Trophoblast cell (in vitro differentiated cells and primary cell): ENCODE measurements around the gene DLX2.
"Not testable (repeated sequence)": the region's sequence is repeated elsewhere in the genome, so short reads cannot be mapped to it uniquely, and the experiment has no call there.

Source experiments
- DNase-seq, 2 donors: peaks; one replicate each; pipeline ENCODE4 v3.0.0-alpha.2; 2016
- H2AFZ ChIP-seq: 2 replicates; pipeline ENCODE4 v1.6.1; 2013; ENCODE audit warnings: low read length, moderate library complexity, mild to moderate bottlenecking; ENCODE audit not compliant: insufficient read depth, poor library complexity
- H2AK5ac ChIP-seq: 2 replicates; pipeline ENCODE4 v1.6.1; 2013; ENCODE audit warnings: mild to moderate bottlenecking, low read length
- H2BK120ac ChIP-seq: 2 replicates; pipeline ENCODE4 v1.6.1; 2013; ENCODE audit warnings: low read length, mild to moderate bottlenecking, moderate library complexity; ENCODE audit not compliant: insufficient read depth, poor library complexity
- H2BK12ac ChIP-seq: 2 replicates; pipeline ENCODE4 v1.6.1; 2013; ENCODE audit warnings: mild to moderate bottlenecking, low read length, moderate library complexity
- H2BK5ac ChIP-seq: 2 replicates; pipeline ENCODE4 v1.6.1; 2013; ENCODE audit warnings: low read length, low read depth, moderate library complexity, mild to moderate bottlenecking; ENCODE audit not compliant: poor library complexity
- H3K14ac ChIP-seq: 2 replicates; pipeline ENCODE4 v1.6.1; 2013; ENCODE audit warnings: mild to moderate bottlenecking, low read length
- H3K18ac ChIP-seq: 2 replicates; pipeline ENCODE4 v1.6.1; 2013; ENCODE audit warnings: mild to moderate bottlenecking, low read length
- H3K23ac ChIP-seq: 2 replicates; pipeline ENCODE4 v1.6.1; 2013; ENCODE audit warnings: low read length
- H3K27ac ChIP-seq: 2 replicates; pipeline ENCODE4 v1.5.1; 2013; ENCODE audit warnings: low read depth, mild to moderate bottlenecking, inconsistent platforms, low read length, moderate library complexity
- H3K27me3 ChIP-seq: 2 replicates; pipeline ENCODE4 v1.6.1; 2013; ENCODE audit warnings: inconsistent platforms, mild to moderate bottlenecking, low read length, moderate library complexity; ENCODE audit not compliant: insufficient read depth
- H3K36me3 ChIP-seq, 2 experiments: 1 replicate in 1 of 2; 2 replicates in 1 of 2; pipeline ENCODE4 v1.6.1; 2013; ENCODE audit warnings: low read length in 2 of 2, mild to moderate bottlenecking in 2 of 2, moderate library complexity in 1 of 2; ENCODE audit not compliant: insufficient read depth in 2 of 2, control insufficient read depth in 1 of 2
- H3K4ac ChIP-seq: 2 replicates; pipeline ENCODE4 v1.6.1; 2013; ENCODE audit warnings: low read depth, mild to moderate bottlenecking, low read length, moderate library complexity
- H3K4me1 ChIP-seq, 2 experiments: 1 replicate in 1 of 2; 2 replicates in 1 of 2; pipeline ENCODE4 v1.6.1; 2013; ENCODE audit warnings: low read length in 2 of 2, mild to moderate bottlenecking in 2 of 2, moderate library complexity in 1 of 2; ENCODE audit not compliant: insufficient read depth in 2 of 2, control insufficient read depth in 1 of 2
- H3K4me2 ChIP-seq: 2 replicates; pipeline ENCODE4 v1.6.1; 2013; ENCODE audit warnings: inconsistent platforms, mild to moderate bottlenecking, low read length, moderate library complexity
- H3K4me3 ChIP-seq: 2 replicates; pipeline ENCODE4 v1.5.1; 2013; ENCODE audit warnings: mild to moderate bottlenecking, low read depth, low read length, inconsistent platforms
- H3K79me1 ChIP-seq: one replicate; pipeline ENCODE4 v1.6.1; 2013; ENCODE audit warnings: low read length
- H3K79me2 ChIP-seq: 2 replicates; pipeline ENCODE4 v1.6.1; 2013; ENCODE audit warnings: low read length, mild to moderate bottlenecking; ENCODE audit not compliant: control insufficient read depth, insufficient read depth, poor library complexity
- H3K9ac ChIP-seq: 2 replicates; pipeline ENCODE4 v1.6.1; 2013; ENCODE audit warnings: mild to moderate bottlenecking, low read length
- H3K9me3 ChIP-seq: 2 replicates; pipeline ENCODE4 v1.6.1; 2013; ENCODE audit warnings: low read depth, mild to moderate bottlenecking, control low read depth, inconsistent platforms, low read length; ENCODE audit not compliant: insufficient read depth
- H4K12ac ChIP-seq: 2 replicates; pipeline ENCODE4 v1.6.1; 2013; ENCODE audit warnings: low read depth, mild to moderate bottlenecking, low read length, moderate library complexity
- H4K8ac ChIP-seq: 2 replicates; pipeline ENCODE4 v1.6.1; 2013; ENCODE audit warnings: low read depth, mild to moderate bottlenecking, low read length, moderate library complexity
- H4K91ac ChIP-seq: one replicate; pipeline ENCODE4 v1.6.1; 2013; ENCODE audit warnings: low read depth, mild to moderate bottlenecking, low read length, moderate library complexity
- WGBS: extraction: QIAGEN DNeasy Blood & Tissue Kit; methylation state at CpG from one replicate; pipeline ENCODE4 v1.1.7; 2013; ENCODE audit warnings: missing lambda C conversion rate; ENCODE audit not compliant: insufficient read length, insufficient coverage; ENCODE audit errors: extremely low coverage; 5-methylcytosine and 5-hydroxymethylcytosine counted together

DLX2 gene

DNA sequence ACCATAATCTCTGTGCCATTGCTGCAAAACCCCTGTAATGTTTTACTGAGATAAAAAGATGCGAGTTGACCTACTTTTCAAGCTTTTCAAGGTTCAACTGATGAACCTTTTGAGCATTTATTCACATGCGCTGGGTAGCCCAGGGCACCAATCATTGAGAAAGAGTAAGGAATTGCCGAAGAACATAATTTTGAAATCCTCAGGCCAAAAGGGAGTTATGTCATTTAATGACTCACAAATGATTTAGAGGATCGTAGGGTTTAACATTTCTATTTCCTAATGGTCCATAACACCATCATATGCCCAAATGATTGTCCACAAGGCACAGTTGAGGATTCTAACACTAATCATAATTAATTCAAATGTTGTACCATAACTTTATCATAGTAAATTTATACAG is 37.6 kb downstream of the DLX2 start:
- H2BK120ac ChIP-seq: no peak overlapping the region
- no peaks in the 10 kb centered on the region for H3K79me1 ChIP-seq
- H3K27ac ChIP-seq: no peak overlapping the region
- H3K23ac ChIP-seq: no peak overlapping the region
- no peak overlapping the region for H3K18ac ChIP-seq
- DNase-seq: peak; percentile 61 to 83
- peaks cover 2 to 5% of the 10 kb centered on the region in 2 experiments for H3K4me1 ChIP-seq
- H3K36me3 ChIP-seq: no peaks in the 10 kb centered on the region
- H2BK12ac ChIP-seq: no peak overlapping the region
- no peak overlapping the region for H2BK5ac ChIP-seq
- no peak overlapping the region for H4K12ac ChIP-seq
- no peaks in the 10 kb centered on the region for H3K79me2 ChIP-seq
- H4K91ac ChIP-seq: no peak overlapping the region
- H4K8ac ChIP-seq: no peak overlapping the region
- H2AFZ ChIP-seq: no peak overlapping the region
- no peaks in the 10 kb centered on the region for H3K9me3 ChIP-seq
- H3K4me2 ChIP-seq: no peak overlapping the region
- H3K4me3 ChIP-seq: no peak overlapping the region
- no peak overlapping the region for H3K14ac ChIP-seq
- H3K27me3 ChIP-seq: no peaks in the 10 kb centered on the region
- WGBS: no CpG with 5 or more reads among the region's 4 CpGs
- no peak overlapping the region for H3K9ac ChIP-seq
- H2AK5ac ChIP-seq: no peak overlapping the region
- no peak overlapping the region for H3K4ac ChIP-seq

DNA sequence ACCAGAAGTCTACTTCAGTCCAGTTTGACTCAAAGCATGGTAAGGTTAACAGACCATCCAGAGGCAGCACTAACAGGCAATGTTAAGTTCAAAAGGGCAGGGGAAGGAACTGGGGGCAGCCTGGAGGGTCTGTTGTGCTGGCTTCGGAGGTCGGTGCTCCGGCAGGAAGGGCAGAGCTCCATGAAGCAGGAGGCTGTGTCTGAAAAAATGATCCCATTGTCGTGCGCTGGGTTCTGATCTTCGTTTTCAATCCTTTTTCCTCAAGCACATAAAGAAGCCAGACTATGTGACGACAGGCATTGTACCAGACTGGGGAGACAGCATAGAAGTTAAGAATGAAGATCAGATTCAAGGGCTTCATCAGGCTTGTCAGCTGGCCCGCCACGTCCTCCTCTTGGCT is 39.3 kb downstream of the DLX2 start:
- H2BK5ac ChIP-seq: no peak overlapping the region
- H3K9me3 ChIP-seq: no peaks in the 10 kb centered on the region
- no peak overlapping the region for H3K4me3 ChIP-seq
- no peak overlapping the region for H3K4ac ChIP-seq
- no peak overlapping the region for H3K14ac ChIP-seq
- DNase-seq: no peak
- H3K79me1 ChIP-seq: no peaks in the 10 kb centered on the region
- peaks cover 2 to 5% of the 10 kb centered on the region in 2 experiments for H3K4me1 ChIP-seq
- no CpG with 5 or more reads among the region's 9 CpGs for WGBS
- H3K18ac ChIP-seq: no peak overlapping the region
- no peak overlapping the region for H4K8ac ChIP-seq
- H2BK120ac ChIP-seq: no peak overlapping the region
- no peak overlapping the region for H3K23ac ChIP-seq
- no peak overlapping the region for H3K27ac ChIP-seq
- no peaks in the 10 kb centered on the region for H3K36me3 ChIP-seq
- H3K9ac ChIP-seq: no peak overlapping the region
- H2AFZ ChIP-seq: no peak overlapping the region
- no peak overlapping the region for H2AK5ac ChIP-seq
- no peaks in the 10 kb centered on the region for H3K79me2 ChIP-seq
- no peak overlapping the region for H3K4me2 ChIP-seq
- H3K27me3 ChIP-seq: no peaks in the 10 kb centered on the region
- H2BK12ac ChIP-seq: no peak overlapping the region
- H4K91ac ChIP-seq: no peak overlapping the region
- H4K12ac ChIP-seq: no peak overlapping the region

DNA sequence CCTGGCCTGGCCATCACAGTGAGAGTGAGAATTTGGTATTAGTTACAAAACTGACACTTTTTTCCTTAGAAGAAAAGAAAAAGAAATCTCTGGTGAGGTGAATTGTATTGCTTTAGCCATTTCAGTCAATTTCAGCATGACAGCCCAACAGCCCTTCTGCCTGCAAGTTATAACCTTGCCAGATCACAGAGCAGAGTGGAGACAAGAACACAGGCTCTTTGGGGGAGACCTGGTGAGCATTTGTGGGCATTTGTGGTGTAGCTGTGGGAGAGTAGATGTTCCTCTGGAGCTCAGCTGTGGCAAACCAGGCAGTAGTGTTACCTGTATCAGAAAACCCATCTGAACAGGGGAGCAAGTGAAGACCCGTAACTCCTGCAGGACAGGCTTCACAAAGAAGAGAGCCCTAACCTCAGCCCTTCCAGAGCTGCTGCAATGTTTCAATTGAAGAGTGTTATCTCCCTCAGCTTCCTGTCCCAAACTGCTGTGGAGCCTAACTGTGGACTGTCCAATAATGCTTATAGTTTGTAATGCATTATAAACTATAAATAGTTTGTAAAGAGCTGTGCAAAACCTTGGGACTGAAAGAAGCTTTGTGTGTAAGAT is 40.2 kb downstream of the DLX2 start:
- Histone ChIP-seq H3K9ac (no peak overlapping the region), H2AK5ac (no peak overlapping the region), H4K12ac (no peak overlapping the region), H4K8ac (no peak overlapping the region), H3K79me2 (no peaks in the 10 kb centered on the region), H3K9me3 (no peaks in the 10 kb centered on the region), H3K4me2 (no peak overlapping the region), H3K36me3 (no peaks in the 10 kb centered on the region), H2AFZ (no peak overlapping the region), H3K18ac (no peak overlapping the region), H2BK120ac (no peak overlapping the region), H2BK12ac (no peak overlapping the region), H4K91ac (no peak overlapping the region), H3K4ac (no peak overlapping the region), H2BK5ac (no peak overlapping the region), H3K4me3 (no peak overlapping the region), H3K27ac (no peak overlapping the region), H3K4me1 (peaks cover 2 to 5% of the 10 kb centered on the region in 2 experiments), H3K27me3 (no peaks in the 10 kb centered on the region), H3K14ac (peak overlapping the region; percentile 11), H3K23ac (no peak overlapping the region), H3K79me1 (no peaks in the 10 kb centered on the region)
- no peak for DNase-seq
- no CpG with 5 or more reads among the region's 1 CpG for WGBS

DNA sequence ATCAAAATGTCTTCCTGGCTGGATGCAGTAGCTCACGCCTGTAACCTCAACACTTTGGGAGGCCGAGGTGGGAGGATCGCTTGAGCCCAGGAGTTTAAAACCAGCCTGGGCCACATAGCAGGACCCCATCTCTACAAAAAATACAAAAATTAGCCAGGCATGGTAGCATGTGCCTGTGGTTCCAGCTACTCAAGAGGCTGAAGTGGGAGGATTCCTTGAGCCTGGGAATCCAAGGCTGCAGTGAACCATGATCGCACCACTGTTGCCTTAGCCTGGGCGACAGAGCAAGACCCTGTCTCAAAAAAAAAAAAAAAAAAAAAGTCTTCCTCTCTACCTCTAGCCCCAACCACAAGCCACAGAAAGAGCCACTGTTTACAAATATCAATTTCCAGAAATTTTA is 42.6 kb downstream of the DLX2 start:
- H2AK5ac ChIP-seq, H3K14ac ChIP-seq, H3K4ac ChIP-seq, H3K9me3 ChIP-seq, H3K79me2 ChIP-seq, H2BK12ac ChIP-seq, H3K23ac ChIP-seq, H3K27me3 ChIP-seq, H4K8ac ChIP-seq, H3K79me1 ChIP-seq, H3K9ac ChIP-seq, H2BK5ac ChIP-seq, H3K4me1 ChIP-seq, H3K27ac ChIP-seq, H3K18ac ChIP-seq, DNase-seq, H4K91ac ChIP-seq, H3K36me3 ChIP-seq, H2AFZ ChIP-seq, H4K12ac ChIP-seq, H3K4me2 ChIP-seq, H2BK120ac ChIP-seq, H3K4me3 ChIP-seq: not testable (repeated sequence)
- no CpG with 5 or more reads among the region's 5 CpGs for WGBS
